H9 (cell line): ENCODE results near the gene ABCA12. TPM values are rescaled to one million over a fixed set of nuclear protein-coding genes. Genes with fewer than 3 reads are reported as not detected.

ENCODE experiments used
- DNase-seq: peaks from one replicate; pipeline ENCODE4 v3.0.0-alpha.2; 2017
- H2AFZ ChIP-seq: one replicate; pipeline ENCODE4 v1.6.1; 2013; ENCODE audit warnings: mild to moderate bottlenecking, low read length, control low read depth, moderate library complexity
- H2AK5ac ChIP-seq: 2 replicates; pipeline ENCODE4 v1.6.1; 2013; ENCODE audit warnings: low read length, control low read depth, mixed read lengths; ENCODE audit not compliant: insufficient read length
- H2BK120ac ChIP-seq: one replicate; pipeline ENCODE4 v1.6.1; 2013; ENCODE audit warnings: low read depth, mild to moderate bottlenecking, low read length, control low read depth, inconsistent platforms; ENCODE audit not compliant: poor library complexity, severe bottlenecking
- H2BK12ac ChIP-seq: 2 replicates; pipeline ENCODE4 v1.6.1; 2013; ENCODE audit warnings: low read length, control low read depth, mixed read lengths, low read depth; ENCODE audit not compliant: insufficient read length
- H2BK15ac ChIP-seq: 2 replicates; pipeline ENCODE4 v1.6.1; 2013; ENCODE audit warnings: low read depth, low read length, control low read depth
- H2BK20ac ChIP-seq: one replicate; pipeline ENCODE4 v1.6.1; 2013; ENCODE audit warnings: low read depth, mild to moderate bottlenecking, low read length, control low read depth, inconsistent platforms; ENCODE audit not compliant: poor library complexity, severe bottlenecking
- H2BK5ac ChIP-seq: 2 replicates; pipeline ENCODE4 v1.6.1; 2013; ENCODE audit warnings: low read length, control low read depth, mixed read lengths; ENCODE audit not compliant: insufficient read length
- H3K14ac ChIP-seq: 2 replicates; pipeline ENCODE4 v1.6.1; 2013; ENCODE audit warnings: low read length, control low read depth; ENCODE audit not compliant: insufficient read depth
- H3K18ac ChIP-seq: 2 replicates; pipeline ENCODE4 v1.6.1; 2013; ENCODE audit warnings: low read depth, mild to moderate bottlenecking, mixed read lengths, low read length, control low read depth; ENCODE audit not compliant: insufficient read length
- H3K23ac ChIP-seq: 2 replicates; pipeline ENCODE4 v1.6.1; 2013; ENCODE audit warnings: low read length, control low read depth, mixed read lengths, low read depth; ENCODE audit not compliant: insufficient read length
- H3K23me2 ChIP-seq: 2 replicates; pipeline ENCODE4 v1.6.1; 2013; ENCODE audit warnings: low read depth, mild to moderate bottlenecking, mixed read lengths, low read length, control low read depth; ENCODE audit not compliant: insufficient read length, poor library complexity, severe bottlenecking
- H3K27ac ChIP-seq: 2 replicates; pipeline ENCODE4 v1.5.1; 2013; ENCODE audit warnings: low read length, control low read depth, mixed read lengths, low read depth; ENCODE audit not compliant: insufficient read length
- H3K27me3 ChIP-seq: 2 replicates; pipeline ENCODE4 v1.6.1; 2013; ENCODE audit warnings: low read length, control low read depth, inconsistent platforms; ENCODE audit not compliant: insufficient read depth
- H3K4ac ChIP-seq: 2 replicates; pipeline ENCODE4 v1.6.1; 2013; ENCODE audit warnings: low read depth, mild to moderate bottlenecking, control low read depth, inconsistent platforms, low read length, moderate library complexity
- H3K4me1 ChIP-seq: 2 replicates; pipeline ENCODE4 v1.6.1; 2013; ENCODE audit warnings: low read length, control low read depth, inconsistent platforms; ENCODE audit not compliant: insufficient read depth
- H3K4me2 ChIP-seq: 2 replicates; pipeline ENCODE4 v1.6.1; 2013; ENCODE audit warnings: low read length, control low read depth, mixed read lengths; ENCODE audit not compliant: insufficient read length, insufficient read depth
- H3K56ac ChIP-seq: 2 replicates; pipeline ENCODE4 v1.6.1; 2013; ENCODE audit warnings: low read depth, mild to moderate bottlenecking, mixed read lengths, low read length, control low read depth; ENCODE audit not compliant: insufficient read length
- H3K79me1 ChIP-seq: 2 replicates; pipeline ENCODE4 v1.6.1; 2013; ENCODE audit warnings: low read depth, mild to moderate bottlenecking, moderate library complexity, low read length, control low read depth, inconsistent platforms; ENCODE audit not compliant: insufficient read depth, poor library complexity, severe bottlenecking
- H3K79me2 ChIP-seq: 2 replicates; pipeline ENCODE4 v1.6.1; 2013; ENCODE audit warnings: low read length, control low read depth, inconsistent platforms; ENCODE audit not compliant: insufficient read depth
- H3K9ac ChIP-seq: 2 replicates; pipeline ENCODE4 v1.6.1; 2013; ENCODE audit warnings: low read length, control low read depth, mixed read lengths; ENCODE audit not compliant: insufficient read length; ENCODE audit errors: extremely low read depth
- H3K9me3 ChIP-seq: one replicate; pipeline ENCODE4 v1.6.1; 2013; ENCODE audit warnings: low read depth, low read length, inconsistent platforms; ENCODE audit not compliant: control insufficient read depth
- H3T11ph ChIP-seq: one replicate; pipeline ENCODE4 v1.6.1; 2013; ENCODE audit warnings: mild to moderate bottlenecking, low read length, control low read depth, inconsistent platforms
- H4K20me1 ChIP-seq: one replicate; pipeline ENCODE4 v1.6.1; 2013; ENCODE audit not compliant: control insufficient read depth, insufficient read length, insufficient read depth
- H4K5ac ChIP-seq: 2 replicates; pipeline ENCODE4 v1.6.1; 2013; ENCODE audit warnings: low read depth, mild to moderate bottlenecking, mixed read lengths, low read length, control low read depth; ENCODE audit not compliant: insufficient read length
- H4K8ac ChIP-seq: replicated peaks from 2 replicates; pipeline ENCODE4 v1.6.1; 2013; ENCODE audit warnings: low read length, control low read depth, mixed read lengths, low read depth; ENCODE audit not compliant: insufficient read length
- H4K91ac ChIP-seq: 2 replicates; pipeline ENCODE4 v1.6.1; 2013; ENCODE audit warnings: low read depth, mild to moderate bottlenecking, moderate library complexity, mixed read lengths, low read length, control low read depth; ENCODE audit not compliant: insufficient read length
- H3K27ac Mint-ChIP-seq, 3 experiments: 2 replicates in 2 of 3; 3 replicates in 1 of 3; pipeline ENCODE4 v1.8.0; 2020 to 2021; ENCODE audit warnings: mixed read lengths in 3 of 3, mild to moderate bottlenecking in 1 of 3, moderate library complexity in 1 of 3
- H3K27me3 Mint-ChIP-seq: 2 replicates; pipeline ENCODE4 v1.8.0; 2021; ENCODE audit warnings: low read depth, mild to moderate bottlenecking, moderate library complexity, mixed read lengths
- H3K36me3 Mint-ChIP-seq, 3 experiments: 2 replicates in 2 of 3; 3 replicates in 1 of 3; pipeline ENCODE4 v1.8.0; 2020 to 2021; ENCODE audit warnings: low read depth in 3 of 3, mixed read lengths in 3 of 3; ENCODE audit not compliant: insufficient read depth in 1 of 3
- H3K4me1 Mint-ChIP-seq, 2 experiments: 2 replicates each; pipeline ENCODE4 v1.8.0; 2020; ENCODE audit warnings: mixed read lengths in 2 of 2
- H3K4me3 Mint-ChIP-seq, 2 experiments: 2 replicates in 1 of 2; 3 replicates in 1 of 2; pipeline ENCODE4 v1.8.0; 2020 to 2021; ENCODE audit warnings: mild to moderate bottlenecking in 2 of 2, mixed read lengths in 2 of 2, moderate library complexity in 1 of 2
- H3K9me3 Mint-ChIP-seq, 2 experiments: 2 replicates in 1 of 2; 3 replicates in 1 of 2; pipeline ENCODE4 v1.8.0; 2020; ENCODE audit warnings: mild to moderate bottlenecking in 2 of 2, mixed read lengths in 2 of 2, moderate library complexity in 1 of 2
- CTCF ChIP-seq: fragments of 200-600 bp; sonication (generic); conservative IDR thresholded peaks from 3 replicates; pipeline ENCODE4 v1.8.0; 2021; ENCODE audit warnings: antibody characterized with exemption, mild to moderate bottlenecking
- WGBS: extraction: QIAGEN DNeasy Blood & Tissue Kit; methylation state at CpG from one replicate; pipeline ENCODE4 v1.1.7; 2013; ENCODE audit warnings: missing lambda C conversion rate, low lambda C conversion rate, mixed read lengths; ENCODE audit not compliant: insufficient read length; ENCODE audit errors: extremely low coverage; 5-methylcytosine and 5-hydroxymethylcytosine counted together
- total RNA-seq: library from RNA; stranded (reverse); gene quantifications from 2 replicates; pipeline ENCODE4 v1.2.1, GENCODE V29; 2021

The ABCA12 gene
- total RNA-seq, 1 experiment from 2014 or later, result not detected

DNA sequence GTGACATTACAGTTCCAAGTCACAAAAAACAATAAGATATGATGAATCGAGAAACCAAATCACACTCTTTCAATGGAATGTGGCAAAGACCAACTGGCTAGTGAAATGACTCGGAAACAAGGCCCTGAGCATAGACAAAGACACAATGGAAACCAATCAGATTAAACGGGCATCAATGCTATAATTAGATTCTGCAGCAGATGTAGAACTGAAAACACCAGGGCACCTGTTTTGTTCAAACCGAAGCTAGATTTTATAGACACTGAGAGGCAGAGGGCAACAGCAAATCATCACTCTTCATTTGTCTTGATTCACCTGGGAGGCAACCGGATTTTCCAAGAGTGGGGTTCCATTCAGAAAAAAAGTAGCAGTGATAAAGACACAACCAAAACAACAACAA, 236.1 kb downstream of the ABCA12 start:
- H3K23me2 ChIP-seq, result no peaks in the 10 kb centered on the region
- H2BK20ac ChIP-seq, result no peak overlapping the region
- H2AK5ac ChIP-seq, result no peak overlapping the region
- peaks cover 2 to 6% of the 10 kb centered on the region in 2 experiments; a peak in 3 of 5 replicates for H3K9me3 Mint-ChIP-seq
- no peak overlapping the region for H4K91ac ChIP-seq
- no peak overlapping the region for H2AFZ ChIP-seq
- H4K5ac ChIP-seq, result no peak overlapping the region
- H3K4me3 Mint-ChIP-seq, result no peak overlapping the region
- H3K23ac ChIP-seq, result no peak overlapping the region
- H2BK12ac ChIP-seq, result no peak overlapping the region
- no peak overlapping the region for H3K4ac ChIP-seq
- no peak overlapping the region for H3K14ac ChIP-seq
- no peak overlapping the region for H3K18ac ChIP-seq
- no CpG with 5 or more reads among the region's 5 CpGs for WGBS
- peak overlapping the region in 1 of 3 experiments; percentile 1; a peak in 1 of 7 replicates for H3K27ac Mint-ChIP-seq
- TF ChIP-seq CTCF, result no peak
- H4K8ac ChIP-seq, result no peak overlapping the region
- no peaks in the 10 kb centered on the region for H3K79me1 ChIP-seq
- peaks cover 0 to 3% (median 0%) of the 10 kb centered on the region in 3 experiments; a peak in 1 of 7 replicates for H3K36me3 Mint-ChIP-seq
- DNase-seq, result no peak
- no peaks in the 10 kb centered on the region for H3K9me3 ChIP-seq
- no peaks in the 10 kb centered on the region for H3K27me3 ChIP-seq
- H2BK5ac ChIP-seq, result no peak overlapping the region
- H3K27ac ChIP-seq, result no peak overlapping the region
- H3T11ph ChIP-seq, result no peak overlapping the region
- peaks cover 4% of the 10 kb centered on the region for H3K4me1 ChIP-seq
- H2BK120ac ChIP-seq, result no peak overlapping the region
- H3K56ac ChIP-seq, result no peak overlapping the region
- no peaks in the 10 kb centered on the region for H3K79me2 ChIP-seq
- H3K4me2 ChIP-seq, result no peak overlapping the region
- no peak overlapping the region for H3K9ac ChIP-seq
- H2BK15ac ChIP-seq, result no peak overlapping the region
- H3K4me1 Mint-ChIP-seq, result peaks cover 12 to 13% of the 10 kb centered on the region in 2 experiments
- H4K20me1 ChIP-seq, result no peaks in the 10 kb centered on the region
- no peaks in the 10 kb centered on the region for H3K27me3 Mint-ChIP-seq
